CD8-positive, alpha-beta memory T cell (primary cell): ENCODE data around the gene ELFN1. TPM values are rescaled to one million over a fixed set of nuclear protein-coding genes. Genes with fewer than 3 reads are reported as not detected.

ENCODE experiments used
- CTCF ChIA-PET: fragments of 350-600 bp; sonication (Branson Sonifier 250); formaldehyde crosslinking; loops from one replicate; lab custom pipeline; 2021; ENCODE audit warnings: antibody characterized with exemption; lab: Charles Lee
- POLR2A ChIA-PET: fragments of 350-600 bp; sonication (Branson Sonifier 250); formaldehyde crosslinking; loops from one replicate; lab custom pipeline; 2021; ENCODE audit warnings: antibody characterized with exemption; lab: Charles Lee
- DNase-seq, 5 donors: peaks; one replicate each; pipeline versions ENCODE4 v3.0.0 to v3.0.0-alpha.2; 2020 to 2022; ENCODE audit warnings: mixed read lengths in 1 of 5
- H3K27ac ChIP-seq: one replicate; pipeline ENCODE4 v1.7.0; 2013; ENCODE audit warnings: low read depth, mild to moderate bottlenecking, low read length, moderate library complexity
- H3K27me3 ChIP-seq: 2 replicates; pipeline ENCODE4 v1.7.0; 2013; ENCODE audit warnings: low read length, mild to moderate bottlenecking; ENCODE audit not compliant: insufficient read depth, poor library complexity, severe bottlenecking
- H3K36me3 ChIP-seq: 2 replicates; pipeline ENCODE4 v1.7.0; 2013; ENCODE audit warnings: mild to moderate bottlenecking, low read length, moderate library complexity; ENCODE audit not compliant: insufficient read depth
- H3K4me1 ChIP-seq: 2 replicates; pipeline ENCODE4 v1.7.0; 2013; ENCODE audit warnings: mild to moderate bottlenecking, low read length, moderate library complexity; ENCODE audit not compliant: insufficient read depth
- H3K4me3 ChIP-seq: 2 replicates; pipeline ENCODE4 v1.7.0; 2013; ENCODE audit warnings: mild to moderate bottlenecking, low read length
- H3K9me3 ChIP-seq: 2 replicates; pipeline ENCODE4 v1.7.0; 2013; ENCODE audit warnings: mild to moderate bottlenecking, low read length
- H3K27ac Mint-ChIP-seq, 8 donors: one replicate each; pipeline ENCODE4 v1.8.0; 2020 to 2021; ENCODE audit warnings: mixed read lengths in 8 of 8, mild to moderate bottlenecking in 6 of 8, inconsistent platforms in 3 of 8, moderate library complexity in 3 of 8
- H3K27me3 Mint-ChIP-seq, 2 donors: one replicate each; pipeline ENCODE4 v1.8.0; 2020 to 2021; ENCODE audit warnings: mixed read lengths in 2 of 2, mild to moderate bottlenecking in 1 of 2, moderate library complexity in 1 of 2
- H3K36me3 Mint-ChIP-seq, 3 donors: one replicate each; pipeline ENCODE4 v1.8.0; 2020 to 2021; ENCODE audit warnings: mixed read lengths in 3 of 3, inconsistent platforms in 1 of 3, mild to moderate bottlenecking in 1 of 3
- H3K4me1 Mint-ChIP-seq, 3 donors: one replicate each; pipeline ENCODE4 v1.8.0; 2020 to 2021; ENCODE audit warnings: mixed read lengths in 3 of 3, inconsistent platforms in 1 of 3, mild to moderate bottlenecking in 1 of 3
- H3K4me3 Mint-ChIP-seq, 7 donors: one replicate each; pipeline ENCODE4 v1.8.0; 2020 to 2021; ENCODE audit warnings: mixed read lengths in 7 of 7, mild to moderate bottlenecking in 6 of 7, moderate library complexity in 4 of 7, inconsistent platforms in 2 of 7
- H3K9me3 Mint-ChIP-seq, 5 donors: one replicate each; pipeline ENCODE4 v1.8.0; 2020 to 2022; ENCODE audit warnings: mixed read lengths in 5 of 5, mild to moderate bottlenecking in 3 of 5, moderate library complexity in 2 of 5, inconsistent platforms in 1 of 5
- polyA plus RNA-seq: library from polyadenylated mRNA; unstranded; fragments of 300-500 nt; fragmentation: Illumina TruSeq; gene quantifications from one replicate; pipeline ENCODE4 v1.2.3, GENCODE V29; 2021
- total RNA-seq, 2 experiments: library from RNA; stranded (reverse); gene quantifications; one replicate each; pipeline ENCODE4 v1.2.3, GENCODE V29; 2021

Gene ELFN1
- total and polyA plus RNA-seq, 3 experiments from 2014 or later = 0.15 to 0.22 (median 0.20) TPM

DNA sequence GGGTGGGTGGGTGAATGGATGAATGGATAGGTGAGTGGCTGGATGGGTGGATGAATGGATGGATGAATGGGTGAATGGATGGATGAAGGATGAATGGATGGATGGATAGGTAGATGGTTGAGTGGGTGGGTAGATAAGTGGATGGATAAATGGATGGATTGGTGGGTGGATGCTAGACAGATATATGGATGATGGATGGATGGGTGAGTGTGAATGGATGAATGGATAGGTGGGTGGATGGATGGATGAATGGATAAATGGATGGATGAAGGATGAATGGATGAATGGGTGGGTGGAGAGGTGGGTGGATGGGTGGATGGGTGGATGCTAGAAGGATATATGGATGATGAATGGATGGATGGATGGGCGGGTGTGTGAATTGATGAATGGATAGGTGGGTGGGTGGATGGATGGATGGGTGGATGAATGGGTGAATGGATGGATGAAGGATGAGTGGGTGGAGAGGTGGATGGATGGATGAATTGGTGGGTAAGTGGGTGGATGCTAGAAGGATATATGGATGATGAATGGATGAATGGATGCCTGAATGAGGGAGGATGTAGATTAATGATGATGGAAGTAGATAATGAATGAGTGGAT is 20.4 kb downstream of the ELFN1 start:
- Histone ChIP-seq H3K4me1 (no peaks in the 10 kb centered on the region), H3K9me3 (no peaks in the 10 kb centered on the region), H3K27me3 (no peaks in the 10 kb centered on the region), H3K4me3 (no peak overlapping the region), H3K36me3 (no peaks in the 10 kb centered on the region), H3K27ac (no peak overlapping the region)
- ChIA-PET POLR2A (no interaction called here), CTCF (no interaction called here)
- H3K4me1 Mint-ChIP-seq = no peaks in the 10 kb centered on the region
- no peak overlapping the region for H3K27ac Mint-ChIP-seq
- DNase-seq = no peak
- H3K27me3 Mint-ChIP-seq = peaks cover 21 to 43% of the 10 kb centered on the region in 2 donors
- H3K9me3 Mint-ChIP-seq = peaks cover 3 to 11% (median 6%) of the 10 kb centered on the region in 5 donors
- no peaks in the 10 kb centered on the region for H3K36me3 Mint-ChIP-seq
- H3K4me3 Mint-ChIP-seq = no peak overlapping the region

DNA sequence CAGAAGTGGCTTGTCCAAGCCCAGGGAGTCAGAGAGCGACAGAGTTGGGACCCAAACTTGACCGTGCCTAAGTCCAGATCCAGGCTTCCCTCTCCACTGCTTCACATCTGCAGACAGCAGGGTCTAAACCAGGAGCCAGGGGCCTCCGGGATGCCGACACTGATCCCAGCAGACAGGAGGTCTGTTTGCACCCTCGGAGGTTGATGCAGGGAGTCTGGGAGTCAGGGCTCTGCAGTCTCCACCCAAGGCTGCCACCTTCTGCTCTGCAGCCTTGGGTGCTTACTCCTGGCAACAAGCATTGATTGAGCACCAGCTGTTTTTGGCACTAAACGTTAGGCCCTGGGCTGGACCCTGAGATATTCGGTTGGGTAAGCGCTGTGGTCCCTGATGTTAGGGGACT is 21.0 kb downstream of the ELFN1 start:
- Mint-ChIP-seq H3K27me3 (peaks cover 21 to 47% of the 10 kb centered on the region in 2 donors), H3K4me1 (no peaks in the 10 kb centered on the region), H3K36me3 (no peaks in the 10 kb centered on the region), H3K27ac (no peak overlapping the region), H3K9me3 (peaks cover 3 to 9% (median 5%) of the 10 kb centered on the region in 5 donors), H3K4me3 (no peak overlapping the region)
- Histone ChIP-seq H3K9me3 (no peaks in the 10 kb centered on the region), H3K27me3 (no peaks in the 10 kb centered on the region), H3K36me3 (no peaks in the 10 kb centered on the region), H3K4me3 (no peak overlapping the region), H3K4me1 (no peaks in the 10 kb centered on the region), H3K27ac (no peak overlapping the region)
- DNase-seq = peak in 1 of 5 donors; percentile 19
- CTCF ChIA-PET = no interaction called here
- POLR2A ChIA-PET = no interaction called here

DNA sequence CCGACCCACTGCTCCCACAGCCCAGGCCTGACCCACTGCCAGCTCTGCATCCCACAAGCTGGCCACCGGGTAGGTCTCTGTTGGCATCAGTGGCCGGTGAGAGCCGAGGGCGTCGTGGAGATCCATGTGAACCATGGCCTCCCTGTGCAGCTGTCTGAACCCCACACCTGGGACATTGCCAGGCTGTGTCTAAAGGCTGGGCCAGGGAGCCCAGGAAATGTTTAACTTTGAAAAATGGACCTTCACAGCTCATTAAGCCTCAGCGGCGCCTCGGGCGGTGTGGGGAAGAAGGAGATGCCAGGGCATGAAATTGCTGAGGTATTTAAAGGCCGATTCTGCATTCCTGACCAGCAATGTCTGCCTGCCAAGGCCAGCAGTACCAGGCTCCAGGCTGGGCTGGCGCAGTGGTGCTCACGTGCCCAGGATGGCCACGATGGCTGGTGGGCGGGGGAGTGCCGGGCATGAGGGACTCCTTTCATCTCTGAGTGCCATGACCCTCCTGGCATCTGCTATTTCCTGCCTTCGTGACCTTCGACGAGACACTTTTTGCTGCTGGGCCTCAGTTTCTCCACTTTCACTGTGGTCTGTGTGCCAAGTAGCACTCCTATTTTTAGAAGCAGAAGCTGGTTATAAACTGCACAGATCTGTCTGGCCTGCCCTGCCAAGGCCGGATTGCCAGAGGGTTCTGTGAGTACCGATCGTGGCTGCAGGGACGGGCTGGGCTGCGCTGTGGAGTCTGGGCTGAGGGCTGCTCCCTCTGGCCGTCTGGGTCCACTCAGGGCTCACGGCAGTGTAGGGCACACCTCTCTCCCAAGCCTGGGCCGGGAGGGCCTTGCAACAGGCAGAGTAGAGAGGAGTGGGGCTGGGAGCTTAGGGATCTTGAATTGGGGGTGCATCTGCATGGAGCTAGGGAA is 21.8 kb downstream of the ELFN1 start:
- CTCF ChIA-PET = no interaction called here
- Mint-ChIP-seq H3K36me3 (no peaks in the 10 kb centered on the region), H3K27me3 (peaks cover 19 to 41% of the 10 kb centered on the region in 2 donors), H3K27ac (no peak overlapping the region), H3K9me3 (peaks cover 0 to 5% (median 4%) of the 10 kb centered on the region in 5 donors), H3K4me1 (no peaks in the 10 kb centered on the region), H3K4me3 (no peak overlapping the region)
- Histone ChIP-seq H3K4me1 (no peaks in the 10 kb centered on the region), H3K27ac (no peak overlapping the region), H3K36me3 (no peaks in the 10 kb centered on the region), H3K9me3 (no peaks in the 10 kb centered on the region), H3K27me3 (no peaks in the 10 kb centered on the region), H3K4me3 (no peak overlapping the region)
- peak in 1 of 5 donors; percentile 25 for DNase-seq
- POLR2A ChIA-PET = no interaction called here

DNA sequence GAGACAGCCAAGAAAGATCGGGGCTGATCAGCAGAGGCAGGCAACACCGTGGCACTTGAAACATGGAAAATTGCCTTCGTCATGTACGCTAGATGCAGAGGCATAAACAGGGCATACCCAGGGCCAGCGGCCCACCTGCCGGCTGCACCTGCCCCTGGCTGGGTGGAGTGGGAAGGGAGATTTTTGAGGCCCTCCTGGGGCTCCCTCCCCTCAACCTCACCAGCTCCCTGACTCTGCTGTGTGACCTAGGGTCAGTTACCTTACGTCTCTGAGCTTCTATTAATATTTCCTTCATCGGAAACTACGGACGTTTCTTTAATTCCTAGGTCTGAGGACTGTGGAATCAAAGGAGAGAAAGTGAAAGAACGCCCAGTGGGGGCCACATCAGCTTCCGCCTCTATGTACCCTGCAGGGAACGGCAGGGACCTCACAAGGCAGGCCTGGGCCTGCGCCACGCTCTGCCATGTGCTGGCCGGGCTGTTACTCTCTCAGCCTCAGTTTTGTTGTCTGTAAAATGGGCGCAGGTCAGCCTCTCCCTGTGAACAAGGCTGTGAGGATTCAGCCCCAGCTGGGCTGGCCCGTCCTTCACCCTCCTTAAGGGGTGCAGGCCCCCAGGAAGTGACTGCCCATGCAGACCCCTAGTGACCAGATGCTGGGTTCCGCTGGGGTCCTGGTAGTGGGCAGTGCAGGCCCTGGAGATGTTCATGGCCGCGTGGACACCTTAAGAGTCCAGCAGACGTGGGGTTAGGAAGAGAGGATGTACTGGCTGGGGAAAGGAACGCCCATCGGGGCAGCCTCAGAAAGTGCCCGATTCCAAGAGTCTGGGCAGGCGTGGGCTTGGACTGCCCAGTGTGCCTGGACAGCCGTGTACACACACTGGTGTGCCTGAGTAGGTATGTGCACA is 22.7 kb downstream of the ELFN1 start:
- Histone ChIP-seq H3K9me3 (no peaks in the 10 kb centered on the region), H3K36me3 (no peaks in the 10 kb centered on the region), H3K27me3 (no peaks in the 10 kb centered on the region), H3K4me1 (no peaks in the 10 kb centered on the region), H3K4me3 (no peak overlapping the region), H3K27ac (no peak overlapping the region)
- no peaks in the 10 kb centered on the region for H3K4me1 Mint-ChIP-seq
- H3K36me3 Mint-ChIP-seq = no peaks in the 10 kb centered on the region
- H3K27me3 Mint-ChIP-seq = peaks cover 17 to 43% of the 10 kb centered on the region in 2 donors
- DNase-seq = peak in 1 of 5 donors; percentile 25
- peaks cover 0 to 5% (median 0%) of the 10 kb centered on the region in 5 donors for H3K9me3 Mint-ChIP-seq
- ChIA-PET CTCF (no interaction called here), POLR2A (no interaction called here)
- no peak overlapping the region for H3K27ac Mint-ChIP-seq
- no peak overlapping the region for H3K4me3 Mint-ChIP-seq

DNA sequence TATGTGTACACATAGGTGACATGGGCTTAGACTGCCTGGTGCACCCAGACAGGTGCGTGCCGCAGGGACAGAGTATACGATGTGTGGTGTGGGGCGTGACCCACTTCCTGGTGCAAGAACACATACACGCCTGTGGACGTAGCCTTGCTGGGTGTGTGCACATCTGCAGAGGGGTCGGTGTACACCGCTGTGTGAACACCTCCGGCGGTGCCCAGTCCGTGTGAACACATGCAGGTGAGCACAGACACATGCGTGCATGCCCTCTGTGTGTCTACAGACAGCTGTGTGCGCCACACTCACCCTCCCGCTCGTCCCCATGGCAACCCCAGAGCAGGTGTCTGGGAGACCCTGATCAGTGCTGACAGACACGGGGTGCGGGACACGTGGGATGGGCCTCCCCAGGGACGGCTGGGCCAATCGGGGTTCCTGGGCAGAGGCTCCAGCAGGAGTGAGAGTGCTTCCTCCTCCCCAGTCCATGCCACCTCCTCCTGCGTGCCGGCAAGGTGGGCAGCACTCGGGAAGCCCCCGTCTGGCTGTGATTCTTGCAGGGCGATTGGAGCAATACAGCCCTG is 23.4 kb downstream of the ELFN1 start:
- H3K27ac ChIP-seq = no peak overlapping the region
- H3K36me3 ChIP-seq = no peaks in the 10 kb centered on the region
- Mint-ChIP-seq H3K36me3 (no peaks in the 10 kb centered on the region), H3K27me3 (peaks cover 17 to 46% of the 10 kb centered on the region in 2 donors), H3K27ac (no peak overlapping the region), H3K4me3 (no peak overlapping the region), H3K9me3 (peaks cover 0 to 2% (median 0%) of the 10 kb centered on the region in 5 donors), H3K4me1 (no peaks in the 10 kb centered on the region)
- no peaks in the 10 kb centered on the region for H3K27me3 ChIP-seq
- H3K4me3 ChIP-seq = no peak overlapping the region
- CTCF ChIA-PET = no interaction called here
- POLR2A ChIA-PET = no interaction called here
- H3K9me3 ChIP-seq = no peaks in the 10 kb centered on the region
- DNase-seq = peak in 1 of 5 donors; percentile 39
- H3K4me1 ChIP-seq = no peaks in the 10 kb centered on the region

DNA sequence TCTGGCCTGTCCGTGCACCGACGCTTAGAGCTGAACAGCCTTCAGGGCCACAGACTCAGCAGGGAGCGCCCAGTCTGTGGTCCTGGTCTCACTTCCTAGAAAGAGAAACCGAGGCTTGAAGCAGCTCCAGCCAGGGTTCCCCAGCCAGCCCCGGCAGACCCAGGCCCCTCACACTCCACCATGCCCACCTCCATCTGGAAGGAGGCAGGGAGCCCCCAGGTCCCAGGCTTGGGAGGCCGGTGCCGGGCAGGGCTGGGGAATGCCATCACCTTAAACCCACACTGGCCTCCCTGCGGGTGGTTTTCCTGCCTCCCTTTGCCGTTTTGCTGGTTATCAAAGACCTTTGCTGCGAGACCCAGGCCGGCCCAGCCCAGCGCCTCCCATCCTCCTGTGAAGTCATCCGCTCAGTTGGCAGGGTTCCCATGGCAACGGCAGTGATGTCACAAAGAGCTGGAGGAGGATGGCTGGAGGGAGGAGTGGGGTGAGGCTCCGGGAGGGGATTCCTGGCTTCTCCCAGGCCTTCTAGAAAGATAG is 24.0 kb downstream of the ELFN1 start:
- Histone ChIP-seq H3K36me3 (no peaks in the 10 kb centered on the region), H3K4me1 (no peaks in the 10 kb centered on the region), H3K4me3 (no peak overlapping the region), H3K9me3 (no peaks in the 10 kb centered on the region), H3K27me3 (no peaks in the 10 kb centered on the region), H3K27ac (no peak overlapping the region)
- no peaks in the 10 kb centered on the region for H3K4me1 Mint-ChIP-seq
- no peaks in the 10 kb centered on the region for H3K9me3 Mint-ChIP-seq
- H3K27ac Mint-ChIP-seq = no peak overlapping the region
- ChIA-PET CTCF (no interaction called here), POLR2A (no interaction called here)
- no peak overlapping the region for H3K4me3 Mint-ChIP-seq
- peak in 1 of 5 donors; percentile 9 for DNase-seq
- peaks cover 16 to 45% of the 10 kb centered on the region in 2 donors for H3K27me3 Mint-ChIP-seq
- no peaks in the 10 kb centered on the region for H3K36me3 Mint-ChIP-seq

DNA sequence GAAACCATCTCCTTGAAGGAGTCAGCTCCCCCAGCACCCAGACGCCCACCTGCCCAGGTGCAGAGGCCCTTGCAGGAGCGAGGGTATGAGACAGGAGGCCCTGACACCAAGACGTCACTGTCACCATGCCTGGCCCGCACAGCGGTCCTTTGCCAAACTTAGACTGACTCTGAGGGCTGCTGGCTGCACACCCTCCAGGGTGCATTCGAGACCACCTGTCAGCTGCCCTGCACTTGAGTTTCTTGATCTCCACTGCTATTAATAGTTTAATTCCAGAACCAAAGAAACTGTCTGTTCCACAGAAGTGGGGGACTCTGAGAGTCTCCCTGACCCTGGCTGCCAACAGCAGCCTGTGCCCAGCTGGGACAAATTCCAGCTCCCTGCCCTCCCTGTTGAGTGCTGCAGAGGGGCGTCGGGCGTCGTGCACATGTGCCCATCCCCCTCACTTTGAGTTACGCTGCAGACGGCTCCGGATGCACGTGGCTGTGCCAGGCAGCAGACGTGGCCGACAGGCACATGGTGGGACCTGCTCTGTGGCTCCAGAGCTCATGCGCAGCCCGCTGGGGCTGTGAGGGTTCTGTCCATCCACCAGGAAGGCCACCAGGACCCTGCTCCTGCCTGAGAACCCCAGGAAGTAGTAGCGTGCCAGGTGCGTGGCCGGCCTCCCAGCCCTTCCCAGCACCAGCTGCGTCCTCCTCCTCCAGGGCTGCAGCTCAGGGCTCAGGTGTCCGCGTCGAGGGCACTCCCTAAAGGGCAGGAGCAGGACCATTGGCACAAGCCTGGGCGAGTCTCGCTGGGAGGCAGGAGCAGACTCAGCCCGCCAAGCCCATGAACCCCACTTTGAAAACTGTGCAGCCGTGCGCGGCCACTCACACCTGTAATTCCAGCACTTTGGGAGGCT is 24.8 kb downstream of the ELFN1 start:
- no peaks in the 10 kb centered on the region for H3K27me3 ChIP-seq
- Mint-ChIP-seq H3K4me1 (no peaks in the 10 kb centered on the region), H3K4me3 (no peak overlapping the region), H3K9me3 (no peaks in the 10 kb centered on the region), H3K27ac (no peak overlapping the region), H3K36me3 (no peaks in the 10 kb centered on the region), H3K27me3 (peaks cover 8 to 40% of the 10 kb centered on the region in 2 donors)
- POLR2A ChIA-PET = no interaction called here
- no peaks in the 10 kb centered on the region for H3K4me1 ChIP-seq
- CTCF ChIA-PET = no interaction called here
- no peak overlapping the region for H3K4me3 ChIP-seq
- H3K9me3 ChIP-seq = no peaks in the 10 kb centered on the region
- DNase-seq = peak in 1 of 5 donors; percentile 37
- no peaks in the 10 kb centered on the region for H3K36me3 ChIP-seq
- no peak overlapping the region for H3K27ac ChIP-seq
